Calu3 (cell line): ENCODE results near the gene GRSF1. TPM values are rescaled to one million over a fixed set of nuclear protein-coding genes. Genes with fewer than 3 reads are reported as not detected.

Source experiments
- BruUV-seq: library from RNA; stranded (reverse); fragments of 400-500 nt; replicated peaks from 2 replicates; lab custom pipeline; 2021; lab: Mats Ljungman, UMichigan
- CTCF ChIA-PET: fragments of 300-600 bp; sonication (Branson Sonifier 250); formaldehyde crosslinking; loops from one replicate; lab custom pipeline; 2022; ENCODE audit warnings: antibody characterized with exemption; lab: Charles Lee
- DNase-seq: peaks from one replicate; pipeline ENCODE4 v3.0.0; 2022
- H3K27ac Mint-ChIP-seq: one replicate; pipeline ENCODE4 v1.8.0; 2022; ENCODE audit warnings: mixed read lengths; ENCODE audit not compliant: unreplicated experiment
- H3K27me3 Mint-ChIP-seq: one replicate; pipeline ENCODE4 v1.8.0; 2022; ENCODE audit warnings: mixed read lengths; ENCODE audit not compliant: unreplicated experiment
- H3K36me3 Mint-ChIP-seq: one replicate; pipeline ENCODE4 v1.8.0; 2022; ENCODE audit warnings: mild to moderate bottlenecking, moderate library complexity, mixed read lengths; ENCODE audit not compliant: insufficient read depth, unreplicated experiment
- H3K4me1 Mint-ChIP-seq: one replicate; pipeline ENCODE4 v1.8.0; 2022; ENCODE audit warnings: mild to moderate bottlenecking, low read depth, mixed read lengths; ENCODE audit not compliant: unreplicated experiment
- H3K4me3 Mint-ChIP-seq: one replicate; pipeline ENCODE4 v1.8.0; 2022; ENCODE audit warnings: mild to moderate bottlenecking, low read depth, moderate library complexity, mixed read lengths; ENCODE audit not compliant: unreplicated experiment
- H3K9me3 Mint-ChIP-seq: one replicate; pipeline ENCODE4 v1.8.0; 2022; ENCODE audit warnings: low read depth, mixed read lengths; ENCODE audit not compliant: unreplicated experiment
- CTCF ChIP-seq: fragments of 200-600 bp; IDR thresholded peaks from one replicate; pipeline ENCODE4 v1.8.0; 2022; ENCODE audit warnings: antibody characterized with exemption; ENCODE audit not compliant: unreplicated experiment
- intact Hi-C: fragments of 100-400 bp; cut with micrococcal nuclease; formaldehyde crosslinking; loops from one replicate; pipeline ENCODE4 v1.10.0; 2022; ENCODE audit not compliant: unreplicated experiment
- total RNA-seq: library from RNA; stranded (reverse); gene quantifications from 2 replicates; pipeline ENCODE4 v1.2.3, GENCODE V29; 2022

Gene GRSF1
- total RNA-seq, 1 experiment from 2014 or later = 68.7 TPM

- Mint-ChIP-seq H3K27ac (no peak overlapping the region), H3K4me1 (peaks cover under 1% of the 10 kb centered on the region), H3K27me3 (no peaks in the 10 kb centered on the region), H3K9me3 (no peaks in the 10 kb centered on the region), H3K4me3 (no peak overlapping the region), H3K36me3 (peaks cover 53% of the 10 kb centered on the region)
- no peak for TF ChIP-seq CTCF
- intact Hi-C loops = loop anchor here (10.0 kb wide), 1 partner anchor 126 kb away; no protein-coding TSS in a partner anchor
- BruUV-seq = no TSS peak
- CTCF ChIA-PET = no interaction called here
- no peak for DNase-seq
These were observed 8.4 kb downstream of the GRSF1 start for GRCh38 chr4:70831293-70831692.

GRCh38 chr4:70830054-70830453 lies 9.6 kb downstream of the GRSF1 start:
- intact Hi-C loops = loop anchor here (10.0 kb wide), 1 partner anchor 125 kb away; no protein-coding TSS in a partner anchor
- Mint-ChIP-seq H3K4me1 (no peaks in the 10 kb centered on the region), H3K9me3 (no peaks in the 10 kb centered on the region), H3K27me3 (no peaks in the 10 kb centered on the region), H3K36me3 (peaks cover 57% of the 10 kb centered on the region), H3K4me3 (no peak overlapping the region), H3K27ac (no peak overlapping the region)
- CTCF ChIA-PET = no interaction called here
- no peak for TF ChIP-seq CTCF
- no peak for DNase-seq
- no TSS peak for BruUV-seq

GRCh38 chr4:70829492-70829891 lies 10.2 kb downstream of the GRSF1 start:
- no peaks in the 10 kb centered on the region for H3K4me1 Mint-ChIP-seq
- intact Hi-C loops = no loop called here
- H3K9me3 Mint-ChIP-seq = no peaks in the 10 kb centered on the region
- H3K27me3 Mint-ChIP-seq = no peaks in the 10 kb centered on the region
- H3K4me3 Mint-ChIP-seq = no peak overlapping the region
- TF ChIP-seq CTCF = no peak
- CTCF ChIA-PET = no interaction called here
- no TSS peak for BruUV-seq
- DNase-seq = no peak
- no peak overlapping the region for H3K27ac Mint-ChIP-seq
- peaks cover 63% of the 10 kb centered on the region for H3K36me3 Mint-ChIP-seq

GRCh38 chr4:70829015-70829414 lies 10.7 kb downstream of the GRSF1 start:
- Mint-ChIP-seq H3K27ac (no peak overlapping the region), H3K4me1 (no peaks in the 10 kb centered on the region), H3K4me3 (no peak overlapping the region), H3K27me3 (no peaks in the 10 kb centered on the region), H3K36me3 (peaks cover 68% of the 10 kb centered on the region), H3K9me3 (no peaks in the 10 kb centered on the region)
- TF ChIP-seq CTCF = no peak
- CTCF ChIA-PET = no interaction called here
- intact Hi-C loops = no loop called here
- BruUV-seq = no TSS peak
- no peak for DNase-seq
